Cerebellar nuclear complex (tissue), 1 donor: Measurements from ENCODE around the gene TSN.
A peak's percentile ranks its signal among the peaks of the same experiment; 100 is the strongest.
"Not testable (repeated sequence)": the region's sequence is repeated elsewhere in the genome, so short reads cannot be mapped to it uniquely, and the experiment has no call there.

ENCODE experiments used
- DNase-seq, 2 experiments: peaks; one replicate each; lab custom pipeline; 2025; lab: John Stamatoyannopoulos, UW

Gene TSN

DNA sequence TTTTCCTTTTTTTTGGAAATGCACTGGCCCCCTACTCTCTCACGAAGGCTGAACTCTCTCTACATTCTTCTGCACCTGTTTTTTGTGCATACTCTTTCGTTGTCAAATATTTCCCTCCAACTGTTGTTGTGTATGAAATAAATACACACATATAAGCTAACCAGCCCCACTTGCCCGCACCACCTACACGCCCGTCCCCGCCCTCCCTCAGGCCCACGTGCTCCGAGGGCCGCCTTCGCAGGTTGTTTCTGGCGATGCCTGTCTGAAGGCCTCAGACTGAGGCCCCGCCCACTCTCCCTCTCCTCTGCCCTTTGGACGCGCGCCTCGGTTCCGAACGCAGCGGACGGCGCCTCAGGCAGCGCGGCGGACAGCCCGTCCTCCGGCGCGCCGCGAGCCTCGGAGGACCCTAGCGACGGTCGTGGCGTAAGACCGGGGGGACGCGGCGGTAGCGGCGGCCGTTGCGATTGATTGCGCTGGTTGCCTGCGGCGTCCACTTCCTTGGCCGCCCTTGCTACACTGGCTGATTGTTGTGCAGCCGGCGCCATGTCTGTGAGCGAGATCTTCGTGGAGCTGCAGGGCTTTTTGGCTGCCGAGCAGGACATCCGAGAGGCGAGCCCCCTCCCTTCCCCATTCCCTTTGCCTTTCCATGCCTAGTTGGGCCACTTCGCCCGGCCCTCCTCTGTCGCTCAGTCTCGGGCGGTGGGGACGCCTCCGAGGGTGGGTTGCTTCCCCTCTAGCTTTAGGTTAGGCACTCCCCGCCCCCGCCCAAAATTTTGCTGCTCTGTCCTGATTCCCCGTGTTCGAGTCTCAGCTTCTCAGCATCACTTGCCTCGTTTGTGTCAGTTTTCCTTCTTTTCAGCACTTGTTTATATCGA is at the start of gene TSN:
TSS of gene TSN (plus strand) at position 415 of the 875 bp plus-strand sequence. CDS start at position 544, 129 bp downstream.
- peak; percentile 56 to 95 for DNase-seq

- no peak for DNase-seq
These were observed 49.5 kb upstream of the TSN start for GRCh38 chr2:121705958-121706357.

DNA sequence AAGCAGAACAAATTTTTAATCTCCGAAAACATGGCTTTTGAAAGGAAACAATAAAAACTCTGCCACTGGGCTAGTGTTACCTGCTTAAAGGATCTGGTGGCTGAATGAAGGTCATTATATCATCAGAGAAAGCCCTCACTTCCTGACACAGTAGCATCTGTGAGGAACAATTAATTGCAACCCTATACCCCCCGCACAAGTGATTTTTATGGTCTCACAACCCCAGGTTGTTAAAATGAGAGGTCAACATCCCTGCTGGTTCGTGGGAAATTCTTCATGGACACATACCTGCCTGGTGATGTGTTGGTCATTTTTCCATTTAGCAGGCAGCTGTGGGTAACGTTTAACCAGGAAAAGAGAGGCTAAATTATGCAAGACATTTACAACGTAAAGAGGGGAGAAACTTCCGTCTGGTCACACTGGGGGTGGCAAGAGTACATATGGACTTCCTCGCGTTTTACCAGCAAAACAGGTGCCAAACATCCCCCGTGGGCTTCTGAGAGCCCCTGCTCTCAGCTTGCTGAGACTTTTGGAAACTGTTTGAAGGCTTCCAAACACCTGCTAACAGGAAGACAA is 48.0 kb upstream of the TSN start:
- DNase-seq: no peak

DNA sequence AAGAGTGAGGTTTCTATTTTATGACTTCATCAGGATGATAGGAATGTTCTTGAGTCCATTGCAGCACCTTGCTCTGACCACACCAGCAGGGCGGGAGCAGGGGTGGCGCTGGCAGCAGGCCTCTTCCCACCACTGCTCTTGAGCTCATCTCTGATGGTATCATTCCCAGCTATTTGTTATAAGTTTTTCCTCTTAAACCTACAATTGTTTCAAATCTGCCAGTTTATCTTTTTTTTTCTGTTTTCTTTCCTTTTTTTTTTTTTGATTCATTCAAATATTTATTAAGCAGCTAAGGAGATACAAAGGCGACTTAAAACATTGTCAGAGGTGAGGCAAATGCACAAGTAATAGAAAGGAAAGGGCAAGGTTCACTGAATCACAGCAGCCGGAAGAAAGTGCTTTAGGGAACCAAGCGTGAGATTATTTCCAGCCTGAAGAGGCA is 47.5 kb upstream of the TSN start:
- no peak for DNase-seq

- DNase-seq: no peak
These were observed 45.5 kb upstream of the TSN start for GRCh38 chr2:121709776-121710469.

DNA sequence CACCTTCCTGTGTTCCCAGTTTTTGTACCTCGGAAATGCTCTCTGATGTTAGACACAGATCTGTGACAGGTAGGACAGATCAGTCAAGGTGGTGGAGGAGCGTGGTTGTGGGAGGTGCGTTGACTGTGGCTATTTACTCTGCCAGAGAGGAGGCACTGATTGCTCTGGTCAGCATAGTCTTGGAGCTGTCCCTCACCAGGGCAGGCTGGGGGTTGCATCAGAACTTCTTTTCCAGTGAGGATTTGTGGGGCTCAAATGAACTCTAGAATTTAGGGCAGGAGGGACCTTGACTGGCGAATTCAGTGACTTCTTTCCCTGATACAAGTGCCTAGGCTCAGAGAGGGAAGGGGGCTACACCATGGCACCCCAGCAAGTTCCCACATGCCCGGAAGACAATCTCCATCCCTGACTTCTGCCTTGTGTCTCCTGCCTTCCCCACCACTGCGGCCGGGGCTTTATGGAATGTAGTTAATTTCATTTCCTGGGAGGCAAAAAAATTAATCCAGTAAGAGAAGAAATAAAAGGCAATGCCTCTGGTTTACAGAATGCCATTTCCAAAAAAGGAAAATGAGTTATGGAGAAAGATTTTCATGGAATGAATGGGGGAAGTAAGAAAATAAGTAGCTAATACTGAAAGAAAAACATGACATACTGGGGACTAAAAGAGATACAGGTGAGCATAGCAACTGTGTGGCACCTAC is 44.8 kb upstream of the TSN start:
- DNase-seq: no peak

DNA sequence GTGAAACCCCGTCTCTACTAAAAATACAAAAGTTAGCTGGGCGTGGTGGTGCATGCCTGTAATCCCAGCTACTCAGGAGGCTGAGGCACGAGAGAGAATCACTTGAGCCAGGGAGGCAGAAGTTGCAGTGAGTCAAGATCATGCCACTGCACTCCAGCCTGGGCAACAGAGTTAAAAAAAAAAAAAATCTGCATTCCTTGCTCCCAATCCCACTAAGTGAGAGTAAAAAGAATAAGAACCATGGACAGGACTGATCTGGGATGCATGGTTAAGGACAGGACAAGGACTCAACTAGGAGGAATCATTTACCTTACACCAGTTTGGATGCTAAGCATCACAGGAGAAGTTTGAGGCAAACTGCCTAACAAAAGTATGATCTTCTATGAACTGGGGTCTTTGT is 44.0 kb upstream of the TSN start:
- DNase-seq: not testable (repeated sequence)

DNA sequence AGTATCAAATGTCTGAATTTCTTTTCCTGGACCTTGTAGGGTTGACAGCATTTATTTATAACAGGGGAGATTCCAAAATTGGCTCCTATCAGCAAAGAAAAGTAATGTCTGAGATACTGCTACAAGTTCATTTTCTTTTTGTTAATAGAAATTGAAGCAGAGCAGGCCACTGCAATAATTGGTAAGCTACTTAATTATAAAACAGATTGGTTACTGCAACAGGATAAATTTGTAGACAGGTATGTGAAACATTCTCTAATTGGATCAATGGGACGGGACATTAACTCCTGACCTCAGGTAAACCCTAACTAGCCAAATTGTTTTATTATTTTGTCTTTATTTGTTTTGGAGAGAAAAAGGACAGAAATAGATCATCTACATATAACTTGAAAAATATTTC is 39.3 kb upstream of the TSN start:
- DNase-seq: no peak

DNA sequence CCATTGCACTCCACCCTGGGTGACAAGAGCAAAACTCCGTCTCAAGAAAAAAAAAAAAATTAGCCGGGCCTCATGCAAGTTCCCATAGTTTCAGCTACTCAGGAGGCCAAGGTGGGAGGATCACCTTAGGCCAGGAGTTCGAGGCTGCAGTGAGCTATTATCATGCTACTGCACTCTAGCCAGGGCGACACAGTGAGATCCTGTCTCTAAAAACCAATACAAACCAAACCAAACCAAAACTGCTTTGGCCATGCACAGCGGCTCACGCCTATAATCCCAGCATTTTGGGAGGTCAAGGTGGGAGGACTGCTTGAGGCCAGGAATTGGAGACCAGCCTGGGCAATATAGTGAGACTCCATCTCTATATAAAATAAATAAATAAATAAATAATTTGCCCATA is 37.9 kb upstream of the TSN start:
- DNase-seq: no peak

DNA sequence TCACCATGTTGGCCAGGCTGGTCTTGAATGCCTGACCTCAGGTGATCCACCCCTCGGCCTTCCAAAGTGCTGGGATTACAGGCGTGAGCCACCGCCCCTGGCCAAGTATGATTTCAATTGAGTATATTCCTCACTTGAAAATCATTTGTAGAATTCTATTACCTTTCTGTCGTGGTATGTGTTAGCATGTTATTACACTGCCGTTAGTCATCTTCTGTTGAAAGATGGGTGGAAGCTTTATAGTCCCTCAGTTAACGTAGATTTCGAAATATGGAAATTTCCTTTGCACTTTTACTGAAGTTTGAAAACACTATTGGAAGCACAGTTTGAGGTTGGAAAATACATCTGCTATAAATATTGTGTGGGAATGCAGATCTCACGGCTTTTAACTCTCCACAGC is 33.5 kb upstream of the TSN start:
- no peak for DNase-seq

DNA sequence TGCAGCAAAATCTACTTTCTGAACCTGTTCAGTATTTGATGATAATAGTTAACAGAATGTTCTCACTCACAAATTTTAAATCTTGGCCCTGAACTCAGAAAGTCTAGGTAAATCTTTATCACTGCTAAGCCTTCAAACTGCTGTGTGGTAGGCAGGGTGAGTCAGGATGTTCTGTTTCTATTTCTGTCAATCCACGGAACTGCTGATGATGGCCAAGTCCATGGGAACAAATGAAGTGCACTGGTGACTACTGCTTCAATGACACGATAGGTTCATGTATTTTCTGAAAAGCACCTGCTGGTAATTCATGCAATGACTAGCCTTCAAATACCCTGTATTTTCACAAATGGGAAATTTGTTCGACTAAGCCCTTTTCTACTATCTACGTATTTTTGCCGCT is 33.0 kb upstream of the TSN start:
- no peak for DNase-seq

DNA sequence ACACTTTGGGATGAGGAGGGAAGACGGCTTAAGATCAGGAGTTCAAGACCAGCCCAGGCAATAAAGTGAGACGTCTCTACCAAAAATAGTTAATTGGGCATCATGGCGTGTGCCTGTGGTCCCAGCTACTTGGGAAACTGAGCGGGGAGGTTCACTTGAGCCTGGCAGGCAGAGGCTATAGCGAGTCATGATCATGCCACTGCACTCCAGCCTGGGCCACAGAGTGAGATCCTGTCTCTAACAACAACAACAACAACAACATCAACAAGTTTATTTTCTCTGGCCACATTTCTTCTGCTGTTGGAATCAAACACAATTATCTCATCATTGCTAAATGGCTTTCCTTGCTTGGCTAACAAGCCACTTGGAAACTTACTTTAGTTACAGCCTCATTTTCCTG is 32.1 kb upstream of the TSN start:
- DNase-seq: no peak

DNA sequence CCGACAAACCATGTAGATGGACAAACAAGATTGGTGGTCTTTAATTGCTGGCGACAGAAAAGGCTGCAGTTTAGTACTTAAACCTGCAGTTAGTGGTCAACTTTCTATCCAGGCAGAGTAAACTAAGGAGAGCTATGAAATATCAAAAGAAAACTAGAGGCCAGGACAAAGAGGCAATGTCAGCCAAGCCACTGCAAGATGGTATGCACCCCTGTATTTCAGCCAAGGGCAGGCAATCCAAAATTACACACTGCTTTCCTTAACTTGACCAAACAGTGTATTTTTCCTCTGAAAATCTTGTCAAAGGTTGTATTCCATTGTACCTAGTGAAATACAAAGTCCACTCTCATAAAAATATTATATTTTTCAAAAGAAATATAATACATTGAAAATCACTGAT is 28.1 kb upstream of the TSN start:
- DNase-seq: no peak

GRCh38 chr2:121727950-121728349 is 27.5 kb upstream of the TSN start:
- DNase-seq: no peak

GRCh38 chr2:121731366-121731765 is 24.1 kb upstream of the TSN start:
- DNase-seq: no peak

- not testable (repeated sequence) for DNase-seq
These were observed 20.9 kb upstream of the TSN start for GRCh38 chr2:121734544-121734943.

DNA sequence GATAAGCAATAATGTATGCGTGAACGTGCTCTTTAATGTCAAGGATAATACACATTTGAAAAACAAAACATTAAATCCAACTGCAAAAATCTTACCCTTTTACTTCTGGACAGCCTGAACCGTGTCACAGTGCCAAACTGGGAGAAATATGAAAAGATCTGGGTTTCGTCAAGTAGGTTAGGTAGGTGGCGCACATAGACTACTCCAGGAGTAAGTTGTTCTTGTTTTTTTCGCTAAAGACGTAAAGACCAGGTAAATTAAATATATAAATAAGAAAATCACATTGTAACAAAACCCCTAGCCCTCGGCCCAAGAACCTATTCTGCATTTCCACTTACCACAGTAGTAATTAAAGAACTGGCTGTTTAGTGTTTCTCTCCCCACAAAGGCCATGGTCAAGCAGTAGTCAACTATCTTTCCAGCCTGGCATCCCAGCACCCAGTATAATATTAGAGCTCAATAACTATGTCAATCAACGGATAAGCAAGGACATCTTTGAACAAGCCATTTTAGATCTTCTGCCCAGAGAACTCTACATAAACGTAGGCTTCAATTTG is 19.9 kb upstream of the TSN start:
- DNase-seq: no peak

GRCh38 chr2:121736140-121736461 is 19.4 kb upstream of the TSN start:
- no peak for DNase-seq

DNA sequence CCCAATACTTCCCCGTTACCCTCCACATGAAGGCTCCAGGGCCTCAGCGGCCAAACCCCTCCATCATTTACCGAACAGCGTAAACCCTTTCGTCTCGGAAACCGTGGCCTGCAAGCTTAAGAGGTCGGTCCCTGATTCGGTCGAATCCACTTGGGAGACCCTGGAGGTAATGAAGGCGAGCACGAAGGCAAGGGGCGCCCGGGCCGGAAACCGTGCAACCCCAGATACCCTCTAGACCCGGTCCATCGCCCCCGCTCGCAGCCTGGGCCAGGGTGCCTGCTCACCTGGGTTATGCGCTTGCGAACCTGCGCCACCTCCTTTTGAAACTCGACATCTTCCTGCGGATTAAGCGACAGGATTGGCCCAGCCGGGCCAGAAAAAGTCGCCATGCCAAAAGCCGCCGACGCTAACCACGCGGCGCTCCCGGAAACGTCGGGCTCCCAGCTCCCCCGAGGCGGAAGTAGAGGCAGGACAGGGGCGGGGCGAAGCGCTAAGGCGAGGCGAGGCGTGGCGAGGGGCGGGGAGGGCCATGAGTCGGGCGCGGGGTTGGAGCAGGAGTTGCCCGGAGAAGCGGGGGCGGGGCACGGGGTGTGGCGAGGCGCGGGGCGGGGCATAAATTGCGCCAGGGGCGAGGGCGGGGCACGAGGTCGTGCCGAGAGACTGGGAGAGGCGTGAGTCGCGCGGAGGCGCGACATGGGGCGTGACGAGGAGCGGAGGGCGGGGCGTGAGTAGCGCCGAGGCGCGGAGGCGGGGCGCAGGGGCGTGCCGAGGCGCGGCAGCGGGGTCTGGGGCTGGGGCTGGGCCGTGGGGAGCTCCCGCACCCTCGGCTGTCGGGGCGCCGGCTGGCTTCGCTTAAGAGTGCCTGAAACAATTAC is 18.8 kb upstream of the TSN start, which contains the start of gene NIFK:
TSS of gene NIFK (minus strand) at position 414 of the 875 bp plus-strand sequence. CDS start at position 389, 25 bp downstream.
- peak; percentile 38 to 91 for DNase-seq

GRCh38 chr2:121740973-121741372 is 14.5 kb upstream of the TSN start:
- DNase-seq: no peak

- DNase-seq: no peak
These were observed 14.0 kb upstream of the TSN start for GRCh38 chr2:121741450-121741849.
